ENCODE measurements around the gene EFHC1. TPM values are rescaled to one million over a fixed set of nuclear protein-coding genes. Genes with fewer than 3 reads are reported as not detected.
A peak's percentile ranks its signal among the peaks of the same experiment; 100 is the strongest.

The EFHC1 gene
- total RNA-seq, 4 donors from 2014 or later, result 17.1 to 28.4 (median 19.5) TPM

GRCh38 chr6:52551483-52552277 lies 131.5 kb downstream of the EFHC1 start:
- Histone ChIP-seq H3K4me3 (no peak overlapping the region), H3K27me3 (no peaks in the 10 kb centered on the region), H3K27ac (peak overlapping the region; percentile 67 to 79 (median 77)), H3K4me1 (peaks cover 43 to 72% (median 62%) of the 10 kb centered on the region in 4 donors), H3K9me3 (no peaks in the 10 kb centered on the region), H3K36me3 (no peaks in the 10 kb centered on the region)
- WGBS, 2 donors (ENCODE audit: low coverage in 1 of 2), result 24 to 33% methylated on average over 3 to 13 of the region's 13 CpGs
- in situ Hi-C loops (cut with MboI; ENCODE audit: low pct_ligation_motif_present in 1 of 4, low pct_unique_long_range_greater_than_20kb in 1 of 4, low sequenced_read_pairs in 3 of 4) (no loop called here), intact Hi-C loops (cut with DNase I; ENCODE audit: low total_unique reads) (no loop called here)
- no peak for TF ChIP-seq EP300 (IDR thresholded peaks at IDR 0.05; ENCODE audit: low read depth)
- no peak for TF ChIP-seq CTCF (IDR thresholded peaks at IDR 0.05)
- TF ChIP-seq POLR2A (IDR thresholded peaks at IDR 0.05), result no peak
- TF ChIP-seq POLR2AphosphoS5 (IDR thresholded peaks at IDR 0.05), result no peak
- peak; percentile 58 for DNase-seq

GRCh38 chr6:52552278-52552643 lies 132.1 kb downstream of the EFHC1 start:
- Histone ChIP-seq H3K36me3 (no peaks in the 10 kb centered on the region), H3K27ac (peak overlapping the region; percentile 67 to 79 (median 77)), H3K4me1 (peaks cover 37 to 71% (median 57%) of the 10 kb centered on the region in 4 donors), H3K27me3 (no peaks in the 10 kb centered on the region), H3K4me3 (no peak overlapping the region), H3K9me3 (no peaks in the 10 kb centered on the region)
- TF ChIP-seq POLR2A (IDR thresholded peaks at IDR 0.05) (no peak), POLR2AphosphoS5 (IDR thresholded peaks at IDR 0.05) (peak in 2 of 3 donors; percentile 5 to 41), EP300 (IDR thresholded peaks at IDR 0.05; ENCODE audit: low read depth) (no peak), CTCF (IDR thresholded peaks at IDR 0.05) (no peak)
- intact Hi-C loops (cut with DNase I; ENCODE audit: low total_unique reads) (no loop called here), in situ Hi-C loops (cut with MboI; ENCODE audit: low pct_ligation_motif_present in 1 of 4, low pct_unique_long_range_greater_than_20kb in 1 of 4, low sequenced_read_pairs in 3 of 4) (no loop called here)
- WGBS, 2 donors (ENCODE audit: low coverage in 1 of 2), result 28% methylated on average over 6 of the region's 6 CpGs; no CpG with 5 or more reads in 1 of the 2 donors
- DNase-seq, result peak; percentile 57

GRCh38 chr6:52553158-52553557 lies 133.0 kb downstream of the EFHC1 start:
- Histone ChIP-seq H3K27ac (peak overlapping the region; percentile 67 to 79 (median 77)), H3K27me3 (no peaks in the 10 kb centered on the region), H3K4me3 (no peak overlapping the region), H3K9me3 (no peaks in the 10 kb centered on the region), H3K4me1 (peaks cover 28 to 71% (median 55%) of the 10 kb centered on the region in 4 donors), H3K36me3 (no peaks in the 10 kb centered on the region)
- no peak for DNase-seq
- intact Hi-C loops (cut with DNase I; ENCODE audit: low total_unique reads) (no loop called here), in situ Hi-C loops (cut with MboI; ENCODE audit: low pct_ligation_motif_present in 1 of 4, low pct_unique_long_range_greater_than_20kb in 1 of 4, low sequenced_read_pairs in 3 of 4) (no loop called here)
- no peak for TF ChIP-seq EP300 (IDR thresholded peaks at IDR 0.05; ENCODE audit: low read depth)
- TF ChIP-seq POLR2A (IDR thresholded peaks at IDR 0.05), result no peak
- no peak for TF ChIP-seq CTCF (IDR thresholded peaks at IDR 0.05)
- TF ChIP-seq POLR2AphosphoS5 (IDR thresholded peaks at IDR 0.05), result no peak
- WGBS, 2 donors (ENCODE audit: low coverage in 1 of 2), result 92 to 100% methylated on average over 1 of the region's 1 CpG

- Histone ChIP-seq H3K27me3 (no peaks in the 10 kb centered on the region), H3K36me3 (no peaks in the 10 kb centered on the region), H3K4me3 (no peak overlapping the region), H3K27ac (peak overlapping the region in 1 of 4 donors; percentile 67), H3K4me1 (peaks cover 27 to 68% (median 51%) of the 10 kb centered on the region in 4 donors), H3K9me3 (no peaks in the 10 kb centered on the region)
- in situ Hi-C loops (cut with MboI; ENCODE audit: low pct_ligation_motif_present in 1 of 4, low pct_unique_long_range_greater_than_20kb in 1 of 4, low sequenced_read_pairs in 3 of 4), result no loop called here
- no peak for DNase-seq
- 76 to 100% methylated on average over 2 of the region's 2 CpGs for WGBS, 2 donors (ENCODE audit: low coverage in 1 of 2)
- TF ChIP-seq POLR2A (IDR thresholded peaks at IDR 0.05) (no peak), CTCF (IDR thresholded peaks at IDR 0.05) (no peak), EP300 (IDR thresholded peaks at IDR 0.05; ENCODE audit: low read depth) (no peak), POLR2AphosphoS5 (IDR thresholded peaks at IDR 0.05) (no peak)
- intact Hi-C loops (cut with DNase I; ENCODE audit: low total_unique reads), result no loop called here
Measured at GRCh38 chr6:52553719-52554118, 133.6 kb downstream of the EFHC1 start.

All from transverse colon (tissue), 4 donors.